Endothelial cell of umbilical vein (primary cell): Measurements from ENCODE around the gene PLEKHA7. TPM values are rescaled to one million over a fixed set of nuclear protein-coding genes. Genes with fewer than 3 reads are reported as not detected.

Experiments
- BruUV-seq: library from RNA; stranded (reverse); fragments of 400-500 nt; replicated peaks from 2 replicates; lab custom pipeline; 2021; lab: Mats Ljungman, UMichigan
- CTCF ChIA-PET: fragments of 300-600, 350-600 bp; sonication (Branson Sonifier 250); formaldehyde crosslinking; loops from one replicate; lab custom pipeline; 2021; ENCODE audit warnings: antibody characterized with exemption, inconsistent platforms; lab: Charles Lee
- POLR2A ChIA-PET: fragments of 300-600, 350-600 bp; sonication (Branson Sonifier 250); formaldehyde crosslinking; loops from one replicate; lab custom pipeline; 2021; ENCODE audit warnings: antibody characterized with exemption, inconsistent platforms; lab: Charles Lee
- DNase-seq: peaks from one replicate; pipeline ENCODE4 v3.0.0-alpha.2; 2011; ENCODE audit warnings: low read depth, low spot score
- FAIRE-seq: peaks from 2 replicates; lab custom pipeline; 2011; peaks lifted over from hg19 to GRCh38; lab: Jason Lieb, UNC
- H2AFZ ChIP-seq: 2 replicates; pipeline ENCODE4 v1.6.0; 2012; ENCODE audit warnings: low read depth, low read length, control low read depth, inconsistent platforms
- H3K27ac ChIP-seq: 2 replicates; pipeline ENCODE4 v1.5.1; 2011; ENCODE audit warnings: low read depth, mild to moderate bottlenecking, control low read depth, low read length, moderate library complexity; ENCODE audit not compliant: insufficient read depth
- H3K27me3 ChIP-seq, 2 experiments: 2 replicates each; pipeline versions ENCODE4 v1.6.0 to v1.6.1; 2011; ENCODE audit warnings: low read length in 2 of 2, mixed read lengths in 1 of 2; ENCODE audit not compliant: control insufficient read depth in 2 of 2, insufficient read depth in 2 of 2
- H3K36me3 ChIP-seq, 2 experiments: 2 replicates in 1 of 2; 3 replicates in 1 of 2; pipeline ENCODE4 v1.5.1; 2011; ENCODE audit warnings: low read length in 2 of 2, mild to moderate bottlenecking in 1 of 2, moderate library complexity in 1 of 2; ENCODE audit not compliant: control insufficient read depth in 2 of 2, insufficient read depth in 2 of 2; ENCODE audit errors: extremely low read depth in 1 of 2
- H3K4me1 ChIP-seq: 3 replicates; pipeline ENCODE4 v1.5.1; 2011; ENCODE audit warnings: mild to moderate bottlenecking, low read length; ENCODE audit not compliant: control insufficient read depth, insufficient read depth; ENCODE audit errors: extremely low read depth
- H3K4me2 ChIP-seq: 2 replicates; pipeline ENCODE4 v1.6.1; 2011; ENCODE audit warnings: low read length, control low read depth, mixed read lengths; ENCODE audit not compliant: insufficient read depth
- H3K4me3 ChIP-seq, 3 experiments: fragments of 200-600 bp in 1 of 3; sonication (generic), shearing (Covaris generic) in 1 of 3; replicated peaks in 1 of 3; 2 replicates each; pipeline ENCODE4 v1.5.1; 2011 to 2016; ENCODE audit warnings: control low read depth in 3 of 3, low read length in 3 of 3, mild to moderate bottlenecking in 2 of 3, inconsistent platforms in 1 of 3, low read depth in 1 of 3, moderate library complexity in 1 of 3; ENCODE audit not compliant: insufficient read depth in 1 of 3
- H3K79me2 ChIP-seq: 2 replicates; pipeline ENCODE4 v1.6.0; 2012; ENCODE audit warnings: low read length, inconsistent platforms; ENCODE audit not compliant: control insufficient read depth, insufficient read depth
- H3K9ac ChIP-seq: replicated peaks from 2 replicates; pipeline ENCODE3; 2011; ENCODE audit warnings: low read length, control low read depth; ENCODE audit not compliant: insufficient read depth; ENCODE audit errors: extremely low read depth
- H3K9me1 ChIP-seq: replicated peaks from 3 replicates; pipeline ENCODE4 v1.6.0; 2011; ENCODE audit warnings: mild to moderate bottlenecking, low read length; ENCODE audit not compliant: control insufficient read depth, insufficient read depth; ENCODE audit errors: extremely low read depth
- H3K9me3 ChIP-seq: replicated peaks from 2 replicates; pipeline ENCODE4 v1.5.1; 2012; ENCODE audit warnings: low read length, inconsistent platforms; ENCODE audit not compliant: control insufficient read depth, insufficient read depth
- H4K20me1 ChIP-seq: replicated peaks from 2 replicates; pipeline ENCODE3; 2011; ENCODE audit warnings: mild to moderate bottlenecking, low read length; ENCODE audit not compliant: control insufficient read depth, insufficient read depth; ENCODE audit errors: extremely low read depth
- CTCF ChIP-seq, 2 donors: IDR thresholded peaks; 1 replicate in 1 of 2; 2 replicates in 1 of 2; pipeline ENCODE4 v1.5.1; 2011; ENCODE audit warnings: low read length in 2 of 2, mild to moderate bottlenecking in 2 of 2, moderate library complexity in 2 of 2, control low read depth in 1 of 2, inconsistent platforms in 1 of 2, low read depth in 1 of 2; ENCODE audit not compliant: insufficient read depth in 1 of 2; ENCODE audit errors: extremely low read depth in 1 of 2
- EZH2 ChIP-seq: IDR thresholded peaks from 2 replicates; pipeline ENCODE4 v1.6.1; 2012; ENCODE audit warnings: borderline replicate concordance, low read depth, mild to moderate bottlenecking, moderate library complexity, low read length, inconsistent platforms; ENCODE audit not compliant: severe bottlenecking
- FOS ChIP-seq: IDR thresholded peaks from 2 replicates; pipeline ENCODE4 v1.6.1; 2011; ENCODE audit warnings: mild to moderate bottlenecking, low read length, moderate library complexity, borderline replicate concordance; ENCODE audit not compliant: insufficient read depth
- GATA2 ChIP-seq: IDR thresholded peaks from 2 replicates; pipeline ENCODE4 v1.7.0; 2011; ENCODE audit warnings: low read depth, mild to moderate bottlenecking, moderate library complexity, mixed read lengths, low read length; ENCODE audit not compliant: insufficient read length, insufficient read depth
- JUN ChIP-seq: IDR thresholded peaks from 2 replicates; pipeline ENCODE4 v1.6.1; 2011; ENCODE audit warnings: borderline replicate concordance, low read depth; ENCODE audit not compliant: insufficient read length, insufficient read depth
- MAX ChIP-seq: IDR thresholded peaks from 2 replicates; pipeline ENCODE4 v1.6.1; 2011; ENCODE audit not compliant: insufficient read depth, insufficient read length
- MYC ChIP-seq: IDR thresholded peaks from one replicate; pipeline ENCODE4 v1.6.1; 2011; ENCODE audit warnings: mild to moderate bottlenecking, low read depth, low read length
- POLR2A ChIP-seq: IDR thresholded peaks from 2 replicates; pipeline ENCODE4 v1.6.1; 2012; ENCODE audit warnings: low read depth, mild to moderate bottlenecking, control low read depth, low read length
- POLR2AphosphoS5 ChIP-seq: IDR thresholded peaks from 2 replicates; pipeline ENCODE4 v1.6.1; 2012; ENCODE audit warnings: low read depth, mild to moderate bottlenecking, control low read depth, low read length, moderate library complexity; ENCODE audit not compliant: insufficient read depth
- dilution Hi-C: fragments of 300-500 bp; cut with MboI; formaldehyde crosslinking; loops from one replicate; pipeline ENCODE4 v1.15.0; 2019; ENCODE audit warnings: low sequenced_read_pairs; ENCODE audit not compliant: extremely low pct_ligation_motif_present
- intact Hi-C: fragments of 100-400 bp; cut with micrococcal nuclease; formaldehyde crosslinking; loops from one replicate; pipeline ENCODE4 v1.10.0; 2022
- polyA plus RNA-seq, 4 experiments: library from polyadenylated mRNA; depleted of rRNA in 3 of 4; stranded (reverse) in 3 of 4; unstranded in 1 of 4; fragments of >200 nt; gene quantifications; 2 replicates each; pipeline versions ENCODE4 v1.2.1 to v1.2.3, GENCODE V29; 2011 to 2012; ENCODE audit warnings: missing spikeins in 1 of 4
- total RNA-seq: library from RNA; stranded (reverse); gene quantifications from 2 replicates; pipeline ENCODE4 v1.2.3, GENCODE V29; 2021

PLEKHA7 gene
- total and polyA plus RNA-seq, 2 donors (not counting 3 experiments of a cell fraction or from before 2014, with no cell fraction given): 1.7 to 3.8 TPM

- ChIA-PET POLR2A (no interaction called here), CTCF (no interaction called here)
- no peak overlapping the region for H3K4me2 ChIP-seq
- H3K27me3 ChIP-seq: no peaks in the 10 kb centered on the region
- H4K20me1 ChIP-seq: no peaks in the 10 kb centered on the region
- H3K9ac ChIP-seq: no peak overlapping the region
- TF ChIP-seq JUN (no peak), MAX (no peak), EZH2 (no peak), GATA2 (no peak), MYC (no peak), CTCF (IDR thresholded peaks at IDR 0.05; ENCODE audit: extremely low read depth in 1 of 2, insufficient read depth in 1 of 2, low read depth in 1 of 2, low read length in 2 of 2) (no peak), POLR2AphosphoS5 (no peak), FOS (no peak), POLR2A (no peak)
- DNase-seq: no peak
- dilution Hi-C loops (no loop called here), intact Hi-C loops (no loop called here)
- no peaks in the 10 kb centered on the region for H3K79me2 ChIP-seq
- no peak for FAIRE-seq
- H3K9me1 ChIP-seq: no peaks in the 10 kb centered on the region
- H3K36me3 ChIP-seq: no peaks in the 10 kb centered on the region
- no peaks in the 10 kb centered on the region for H3K4me1 ChIP-seq
- no peak overlapping the region for H2AFZ ChIP-seq
- H3K27ac ChIP-seq: no peak overlapping the region
- H3K4me3 ChIP-seq: no peak overlapping the region
- no TSS peak for BruUV-seq
- no peaks in the 10 kb centered on the region for H3K9me3 ChIP-seq
Observed at GRCh38 chr11:17001806-17002205, 12.4 kb downstream of the PLEKHA7 start.
